22Rv1 (cell line): Measurements from ENCODE around the gene S100A3.
"Not testable (repeated sequence)": the region's sequence is repeated elsewhere in the genome, so short reads cannot be mapped to it uniquely, and the experiment has no call there.

Experiments
- CTCF ChIP-seq: fragments of 450-650 bp; IDR thresholded peaks from 2 replicates; pipeline ENCODE4 v1.5.1; 2017; ENCODE audit warnings: mild to moderate bottlenecking
- ZFX ChIP-seq: fragments of 450-650 bp; IDR thresholded peaks from 2 replicates; pipeline ENCODE4 v1.6.1; 2017; ENCODE audit warnings: antibody characterized with exemption, borderline replicate concordance

GRCh38 chr1:153583514-153583913, 34.5 kb upstream of the S100A3 start:
- TF ChIP-seq CTCF, ZFX: not testable (repeated sequence)
